GDM1 (cell line): Measurements from ENCODE around the gene GRK4.
"Not testable (repeated sequence)": the region's sequence is repeated elsewhere in the genome, so short reads cannot be mapped to it uniquely, and the experiment has no call there.

ENCODE experiments used
- DNase-seq: peaks from one replicate; lab custom pipeline; 2025; lab: John Stamatoyannopoulos, UW

GRK4 gene

GRCh38 chr4:2961811-2962441 lies 1.4 kb upstream of the GRK4 start:
- DNase-seq, result no peak

- DNase-seq, result peak; percentile 57
Measured at GRCh38 chr4:2962614-2963174, 677 bp upstream of the GRK4 start.

GRCh38 chr4:2963966-2964471 lies 648 bp downstream of the GRK4 start:
- DNase-seq, result no peak

- no peak for DNase-seq
Measured at GRCh38 chr4:2964706-2965258, 1.4 kb downstream of the GRK4 start.

GRCh38 chr4:2965262-2965661 lies 1.9 kb downstream of the GRK4 start:
- no peak for DNase-seq

GRCh38 chr4:2968381-2968780 lies 5.0 kb downstream of the GRK4 start:
- no peak for DNase-seq

- no peak for DNase-seq
Measured at GRCh38 chr4:2971275-2971674, 7.9 kb downstream of the GRK4 start.

GRCh38 chr4:2977211-2978088 lies 14.1 kb downstream of the GRK4 start:
- no peak for DNase-seq

- DNase-seq, result no peak
Measured at GRCh38 chr4:2981256-2981819, 18.0 kb downstream of the GRK4 start.

GRCh38 chr4:2982012-2982411 lies 18.6 kb downstream of the GRK4 start:
- no peak for DNase-seq

GRCh38 chr4:2983715-2984114 lies 20.3 kb downstream of the GRK4 start:
- DNase-seq, result not testable (repeated sequence)

- DNase-seq, result no peak
Measured at GRCh38 chr4:2991243-2991642, 27.9 kb downstream of the GRK4 start.

- DNase-seq, result no peak
Measured at GRCh38 chr4:2994917-2995316, 31.5 kb downstream of the GRK4 start.

GRCh38 chr4:2995546-2996265 lies 32.3 kb downstream of the GRK4 start:
- DNase-seq, result no peak

- no peak for DNase-seq
Measured at GRCh38 chr4:2996415-2996814, 33.0 kb downstream of the GRK4 start.

- DNase-seq, result no peak
Measured at GRCh38 chr4:3007724-3008123, 44.4 kb downstream of the GRK4 start.

- DNase-seq, result no peak
Measured at GRCh38 chr4:3009422-3009821, 46.1 kb downstream of the GRK4 start.

GRCh38 chr4:3010577-3010976 lies 47.2 kb downstream of the GRK4 start:
- no peak for DNase-seq

- DNase-seq, result no peak
Measured at GRCh38 chr4:3010998-3011397, 47.6 kb downstream of the GRK4 start.

- no peak for DNase-seq
Measured at GRCh38 chr4:3011456-3012220, 48.3 kb downstream of the GRK4 start.

- DNase-seq, result no peak
Measured at GRCh38 chr4:3013323-3013722, 50.0 kb downstream of the GRK4 start.
